Uterus (tissue), 2 donors: ENCODE data around the gene MTCL3.

Experiments
- CTCF ChIP-seq, 4 experiments: fragments of 200-600 bp in 2 of 4; fragments of 450-650 bp in 2 of 4; sonication (generic) in 2 of 4; IDR thresholded peaks; one replicate each; pipeline ENCODE4 v1.5.1; 2016 to 2019; ENCODE audit warnings: antibody characterized with exemption in 4 of 4, mild to moderate bottlenecking in 2 of 4, moderate library complexity in 1 of 4
- POLR2A ChIP-seq, 2 donors: fragments of 450-650 bp; IDR thresholded peaks; one replicate each; pipeline ENCODE4 v1.6.1; 2016; ENCODE audit warnings: antibody characterized with exemption in 2 of 2, mild to moderate bottlenecking in 1 of 2, moderate library complexity in 1 of 2

- TF ChIP-seq CTCF (IDR thresholded peaks at IDR 0.05) (no peak), POLR2A (IDR thresholded peaks at IDR 0.05) (no peak)
Measured at GRCh38 chr6:127497410-127497809, 21.7 kb downstream of the MTCL3 start.
